Measurements from ENCODE around the gene CFAP73. TPM values are rescaled to one million over a fixed set of nuclear protein-coding genes. Genes with fewer than 3 reads are reported as not detected.

The CFAP73 gene
- total and polyA plus RNA-seq, 10 of the 15 experiments (the other 5 are each of a cell fraction or from before 2014, with no cell fraction given), result 0.18 TPM; not detected in 9

GRCh38 chr12:113109872-113110599 lies 39.5 kb upstream of the CFAP73 start (continued):
- TF ChIP-seq REST (IDR thresholded peaks at IDR 0.05; ENCODE audit: low read depth, low read length) (no peak), SUPT20H (IDR thresholded peaks at IDR 0.05; ENCODE audit: borderline replicate concordance, control insufficient read depth, low read depth, low read length) (no peak), PBX3 (IDR thresholded peaks at IDR 0.05; ENCODE audit: insufficient replicate concordance, low read depth, low read length) (no peak)

- FAIRE-seq, result no peak
- ChIA-PET RAD21 (ENCODE audit: unreplicated experiment) (no interaction called here), CTCF (no interaction called here), SMC1A (ENCODE audit: uncharacterized antibody, unreplicated experiment) (no interaction called here), POLR2A (no interaction called here)
- Histone ChIP-seq H2AFZ (ENCODE audit: control insufficient read depth, low read depth, low read length) (no peak overlapping the region), H4K20me1 (ENCODE audit: control insufficient read depth, insufficient read depth) (no peaks in the 10 kb centered on the region), H3K4me1 (ENCODE audit: control insufficient read depth, insufficient read depth, low read length) (no peaks in the 10 kb centered on the region), H3K36me3 (ENCODE audit: control insufficient read depth in 2 of 2, insufficient read depth in 2 of 2, low read length in 1 of 2) (no peaks in the 10 kb centered on the region), H3K9ac (ENCODE audit: control insufficient read depth, insufficient read depth, low read length) (no peak overlapping the region), H3K4me2 (ENCODE audit: control insufficient read depth, insufficient read depth) (no peak overlapping the region), H3K4me3 (no peak overlapping the region), H3K9me3 (replicated peaks; ENCODE audit: control insufficient read depth, insufficient read depth, low read length) (no peaks in the 10 kb centered on the region), H3K27me3 (replicated peaks in 1 of 2; ENCODE audit: control insufficient read depth in 2 of 2, insufficient read depth in 2 of 2, low read length in 1 of 2) (no peaks in the 10 kb centered on the region; a peak in 2 of 4 replicates), H3K79me2 (ENCODE audit: control insufficient read depth, insufficient read depth, low read length) (no peaks in the 10 kb centered on the region), H3K27ac (ENCODE audit: control insufficient read depth, insufficient read depth) (no peak overlapping the region)
- no peak for TF ChIP-seq TBL1XR1 (IDR thresholded peaks at IDR 0.05; ENCODE audit: low read depth, low read length)
- TF ChIP-seq E4F1 (IDR thresholded peaks at IDR 0.05; ENCODE audit: borderline replicate concordance, partially characterized antibody), result no peak
- TF ChIP-seq RBBP5 (conservative IDR thresholded peaks at IDR 0.05), result no peak
- no peak for TF ChIP-seq YY1 (IDR thresholded peaks at IDR 0.05; ENCODE audit: low read depth, low read length)
- intact Hi-C loops (cut with micrococcal nuclease; ENCODE audit: unreplicated experiment) (no loop called here), in situ Hi-C loops (cut with MboI) (no loop called here)
- no peak for DNase-seq (ENCODE audit: low read depth, low spot score)
- 58% methylated on average over 3 of the region's 3 CpGs for whole genome bisulfite sequencing (ENCODE audit: insufficient coverage, insufficient replicate concordance, low lambda C conversion rate, missing lambda C conversion rate)
- no peak for ATAC-seq
- BruUV-seq (replicated peaks), result no TSS peak
These were observed 38.3 kb upstream of the CFAP73 start for GRCh38 chr12:113111247-113111646.
